Measurements from ENCODE around the gene B3GAT1. TPM values are rescaled to one million over a fixed set of nuclear protein-coding genes. Genes with fewer than 3 reads are reported as not detected.
A peak's percentile ranks its signal among the peaks of the same experiment; 100 is the strongest.
"Not testable (repeated sequence)": the region's sequence is repeated elsewhere in the genome, so short reads cannot be mapped to it uniquely, and the experiment has no call there.

Gene B3GAT1
- total RNA-seq, 2 donors from 2014 or later: 0.17 to 0.18 TPM

DNA sequence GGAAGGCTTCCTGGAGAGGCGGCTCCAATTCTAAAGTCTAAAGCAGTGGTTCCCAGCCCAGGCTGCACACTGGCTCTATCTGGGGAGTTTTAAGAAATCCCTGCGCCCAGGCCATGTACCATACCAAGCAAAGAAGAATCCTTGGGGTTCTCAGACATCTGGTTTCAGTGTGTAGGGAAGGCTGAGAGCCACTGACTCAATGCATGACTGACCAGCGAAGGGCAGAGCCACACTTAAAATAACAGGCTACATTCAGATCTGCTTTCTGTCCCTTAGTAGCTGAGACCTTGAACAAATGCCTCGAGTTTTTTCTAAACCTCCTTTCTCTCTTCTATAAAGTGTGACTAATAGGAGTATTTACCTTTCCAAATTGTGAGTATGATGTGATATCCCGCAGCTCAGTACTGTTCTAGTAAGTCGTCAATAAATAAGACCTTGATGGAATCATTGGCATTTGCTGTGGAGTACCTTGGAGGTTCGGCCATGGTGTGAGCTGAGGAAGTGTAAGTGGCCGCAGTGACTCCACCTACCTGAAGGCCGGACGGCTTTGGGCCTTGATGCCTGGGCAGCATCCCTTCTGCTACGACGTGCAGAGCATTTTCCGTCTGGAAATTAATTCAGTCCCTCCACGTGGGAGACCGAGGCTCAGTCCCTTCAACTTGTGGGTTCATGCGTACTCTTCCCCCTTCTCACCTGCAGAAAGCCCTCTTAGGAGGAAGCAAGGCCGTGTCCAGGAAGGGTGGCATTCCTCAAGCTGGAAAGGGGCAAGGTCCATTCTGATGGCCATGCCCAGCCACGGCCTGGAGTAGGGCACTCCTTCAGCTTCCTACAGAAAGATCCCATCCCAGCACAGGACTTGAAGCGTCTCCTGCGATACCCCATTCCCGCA lies 55.1 kb downstream of the B3GAT1 start:
- Mint-ChIP-seq H3K4me1 (peaks cover 10% of the 10 kb centered on the region), H3K27me3 (peaks cover 17% of the 10 kb centered on the region), H3K4me3 (no peak overlapping the region), H3K36me3 (ENCODE audit: low read depth) (peaks cover 1% of the 10 kb centered on the region), H3K27ac (no peak overlapping the region)
- ATAC-seq (no peak), DNase-seq (no peak)
- no peaks in the 10 kb centered on the region for H3K9me3 ChIP-seq (ENCODE audit: control insufficient read depth, low read length, poor library complexity, severe bottlenecking)

DNA sequence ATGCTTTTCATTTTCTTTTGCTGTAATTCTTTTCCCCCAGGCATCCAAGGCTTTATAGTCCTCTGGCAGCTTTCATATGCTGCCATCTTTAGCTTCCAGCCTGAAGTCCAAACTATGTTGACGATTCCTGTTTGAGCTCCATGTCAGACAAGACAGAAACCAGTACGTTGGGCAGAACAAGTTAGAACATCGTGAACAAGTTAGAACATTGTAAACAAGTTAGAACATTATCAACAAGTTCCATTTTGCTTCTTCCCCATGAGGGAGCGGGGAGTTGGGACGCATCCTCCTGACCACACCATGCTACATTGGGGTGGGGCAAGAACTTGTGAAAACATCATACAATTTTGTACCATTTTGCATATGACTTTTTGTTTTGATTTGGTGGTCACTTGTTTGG lies 56.4 kb downstream of the B3GAT1 start:
- no peak overlapping the region for H3K27ac Mint-ChIP-seq
- ATAC-seq (no peak), DNase-seq (no peak)
- H3K27me3 Mint-ChIP-seq: peaks cover 9% of the 10 kb centered on the region
- H3K36me3 Mint-ChIP-seq (ENCODE audit: low read depth): no peaks in the 10 kb centered on the region
- no peaks in the 10 kb centered on the region for H3K9me3 ChIP-seq (ENCODE audit: control insufficient read depth, low read length, poor library complexity, severe bottlenecking)
- no peak overlapping the region for H3K4me3 Mint-ChIP-seq
- peaks cover 8% of the 10 kb centered on the region for H3K4me1 Mint-ChIP-seq

DNA sequence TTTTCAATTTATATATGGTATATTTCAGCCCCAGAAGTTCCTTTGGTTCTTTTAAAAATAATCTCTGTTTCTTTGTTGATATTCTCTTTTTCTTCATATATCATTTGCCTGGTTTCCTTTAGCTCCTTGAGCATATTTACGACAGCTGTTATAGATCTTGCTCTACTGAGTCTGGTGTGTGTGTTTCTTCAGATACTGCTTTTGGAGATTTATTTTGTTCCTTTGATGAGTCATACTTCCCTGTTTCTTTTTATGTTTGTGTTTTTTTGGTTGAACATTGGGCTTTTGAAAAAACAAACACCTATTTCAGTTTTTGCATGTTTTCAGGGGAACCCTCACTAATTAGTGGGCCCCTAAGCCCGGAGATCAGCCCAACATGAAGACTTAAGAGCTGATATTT lies 56.9 kb downstream of the B3GAT1 start:
- peaks cover 9% of the 10 kb centered on the region for H3K27me3 Mint-ChIP-seq
- DNase-seq (no peak), ATAC-seq (no peak)
- no peaks in the 10 kb centered on the region for H3K9me3 ChIP-seq (ENCODE audit: control insufficient read depth, low read length, poor library complexity, severe bottlenecking)
- peaks cover 8% of the 10 kb centered on the region for H3K4me1 Mint-ChIP-seq
- H3K36me3 Mint-ChIP-seq (ENCODE audit: low read depth): no peaks in the 10 kb centered on the region
- no peak overlapping the region for H3K27ac Mint-ChIP-seq
- no peak overlapping the region for H3K4me3 Mint-ChIP-seq

DNA sequence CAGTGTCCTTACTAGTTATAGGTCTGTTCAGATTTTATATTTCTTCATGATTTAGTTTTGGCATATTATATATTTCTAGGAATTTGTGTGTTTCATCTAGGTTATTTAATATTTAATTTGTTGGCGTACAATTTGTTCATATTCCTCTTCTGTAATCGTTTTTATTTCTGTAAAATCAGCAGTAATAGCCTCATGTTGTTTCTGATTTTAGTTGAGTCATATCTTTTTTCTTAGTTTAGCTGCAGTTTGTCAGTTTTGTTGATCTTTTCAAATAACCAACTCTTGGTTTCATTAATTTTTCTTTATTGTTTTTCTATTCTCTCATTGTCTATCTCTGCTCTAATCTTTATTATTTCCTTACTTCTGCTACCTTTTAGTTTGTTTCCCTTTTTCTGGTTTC lies 59.9 kb downstream of the B3GAT1 start:
- H3K27ac Mint-ChIP-seq: no peak overlapping the region
- DNase-seq (no peak), ATAC-seq (no peak)
- H3K36me3 Mint-ChIP-seq (ENCODE audit: low read depth): no peaks in the 10 kb centered on the region
- peaks cover 16% of the 10 kb centered on the region for H3K4me1 Mint-ChIP-seq
- H3K4me3 Mint-ChIP-seq: no peak overlapping the region
- H3K9me3 ChIP-seq (ENCODE audit: control insufficient read depth, low read length, poor library complexity, severe bottlenecking): no peaks in the 10 kb centered on the region
- H3K27me3 Mint-ChIP-seq: no peaks in the 10 kb centered on the region

DNA sequence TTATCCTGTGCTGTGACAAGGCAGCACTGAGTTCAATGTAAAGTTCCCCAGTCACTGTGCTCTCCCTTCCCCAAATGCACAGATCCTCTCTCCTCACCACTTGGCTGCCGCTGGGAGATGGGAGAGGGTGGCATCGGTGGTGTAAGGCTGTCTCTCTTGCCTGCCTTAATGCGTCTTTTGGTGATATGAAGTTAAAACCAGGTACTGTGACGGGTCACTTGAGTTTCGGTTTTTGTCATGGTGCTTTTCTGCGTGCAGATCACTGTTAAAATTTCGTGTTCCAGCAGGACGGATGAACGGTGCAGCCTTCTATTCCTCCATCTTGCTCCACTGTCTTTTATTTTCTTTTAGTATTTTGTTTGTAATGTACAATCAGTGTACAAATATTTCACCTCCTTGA lies 61.7 kb downstream of the B3GAT1 start:
- DNase-seq (no peak), ATAC-seq (no peak)
- H3K4me3 Mint-ChIP-seq: no peak overlapping the region
- H3K27me3 Mint-ChIP-seq: no peaks in the 10 kb centered on the region
- H3K4me1 Mint-ChIP-seq: peaks cover 16% of the 10 kb centered on the region
- no peaks in the 10 kb centered on the region for H3K9me3 ChIP-seq (ENCODE audit: control insufficient read depth, low read length, poor library complexity, severe bottlenecking)
- no peaks in the 10 kb centered on the region for H3K36me3 Mint-ChIP-seq (ENCODE audit: low read depth)
- peak overlapping the region; percentile 2 for H3K27ac Mint-ChIP-seq

DNA sequence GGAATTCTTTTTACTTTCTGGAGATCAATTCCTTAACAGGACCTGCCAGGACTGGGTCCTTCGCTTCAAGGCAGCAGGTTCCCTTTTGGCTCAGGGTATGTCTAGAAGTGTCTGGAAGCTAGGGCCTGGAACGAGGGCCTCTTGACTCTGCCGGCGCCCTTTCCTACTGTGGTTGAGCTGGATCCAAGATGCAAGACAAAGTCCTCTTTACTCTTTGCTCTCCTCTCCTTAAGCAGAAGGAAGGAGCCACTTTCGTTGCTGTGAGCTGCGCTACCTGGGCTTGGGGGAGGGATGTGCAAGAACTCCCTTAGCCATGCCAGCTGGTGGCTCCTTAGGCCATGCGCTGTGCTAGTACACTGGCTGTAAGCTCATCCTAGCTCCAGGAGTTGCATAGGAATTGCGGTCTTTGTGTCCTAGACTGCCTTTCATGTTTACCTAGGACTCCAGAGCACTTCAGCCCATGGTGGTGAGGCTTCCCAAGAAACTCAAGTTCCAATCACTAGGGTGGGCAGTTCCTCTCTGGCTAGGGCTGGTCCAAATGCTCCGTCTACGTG lies 62.2 kb downstream of the B3GAT1 start:
- Mint-ChIP-seq H3K4me1 (peaks cover 16% of the 10 kb centered on the region), H3K27me3 (no peaks in the 10 kb centered on the region), H3K4me3 (no peak overlapping the region), H3K27ac (peak overlapping the region; percentile 5), H3K36me3 (ENCODE audit: low read depth) (no peaks in the 10 kb centered on the region)
- H3K9me3 ChIP-seq (ENCODE audit: control insufficient read depth, low read length, poor library complexity, severe bottlenecking): no peaks in the 10 kb centered on the region
- ATAC-seq (no peak), DNase-seq (no peak)

DNA sequence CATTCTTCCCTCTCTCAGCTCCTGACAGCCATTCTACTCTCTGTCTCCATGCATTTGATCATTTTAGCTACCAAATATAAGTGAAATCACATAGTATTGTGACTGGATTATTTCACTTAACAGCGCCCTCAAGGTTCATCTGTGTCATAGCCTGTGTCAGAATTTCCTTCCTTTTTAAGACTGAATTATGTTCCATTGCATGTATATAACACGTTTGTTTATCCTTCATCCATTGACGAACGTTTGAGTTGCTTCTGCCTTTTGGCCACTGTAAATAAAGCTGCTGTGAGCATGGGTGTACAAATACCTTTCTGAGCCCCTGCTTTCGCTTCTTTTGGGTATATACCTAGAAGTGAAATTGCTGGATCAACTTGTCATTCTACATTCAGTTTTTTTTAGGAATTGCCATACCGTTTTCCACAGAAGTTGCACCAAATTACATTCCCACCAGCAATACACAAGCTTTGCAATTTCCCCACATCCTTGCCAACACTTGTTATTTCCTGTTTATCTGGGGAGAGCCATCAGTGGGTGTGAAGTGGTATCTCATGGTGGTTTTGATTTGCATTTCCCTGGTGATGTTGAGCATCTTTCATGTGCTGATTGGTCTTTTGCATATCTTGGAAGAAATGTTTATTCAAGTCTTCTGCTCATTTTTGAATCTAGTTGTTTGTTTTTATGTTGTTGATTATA lies 62.8 kb downstream of the B3GAT1 start:
- no peaks in the 10 kb centered on the region for H3K9me3 ChIP-seq (ENCODE audit: control insufficient read depth, low read length, poor library complexity, severe bottlenecking)
- no peaks in the 10 kb centered on the region for H3K36me3 Mint-ChIP-seq (ENCODE audit: low read depth)
- peaks cover 16% of the 10 kb centered on the region for H3K4me1 Mint-ChIP-seq
- no peaks in the 10 kb centered on the region for H3K27me3 Mint-ChIP-seq
- DNase-seq (no peak), ATAC-seq (peak; percentile 66)
- no peak overlapping the region for H3K4me3 Mint-ChIP-seq
- peak overlapping the region; percentile 5 for H3K27ac Mint-ChIP-seq

DNA sequence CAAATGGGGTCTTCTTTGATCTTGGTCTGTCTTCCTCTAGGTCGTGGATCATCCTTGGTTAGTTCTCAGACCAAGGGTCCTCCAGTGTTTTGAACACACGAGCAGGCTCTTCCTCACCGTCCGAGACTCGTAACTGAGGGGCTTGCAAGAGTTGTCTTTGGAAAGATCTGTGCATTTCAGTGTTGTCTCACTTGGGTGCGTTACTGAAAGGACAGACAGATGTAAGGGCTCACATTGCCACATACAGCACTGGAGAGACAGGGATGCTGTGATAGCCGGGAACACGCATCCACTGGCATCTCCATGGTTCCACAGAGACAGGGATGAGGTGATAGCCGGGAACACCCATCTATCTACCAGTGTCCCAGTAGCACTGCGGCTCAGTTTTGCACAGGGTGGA lies 64.6 kb downstream of the B3GAT1 start:
- no peaks in the 10 kb centered on the region for H3K9me3 ChIP-seq (ENCODE audit: control insufficient read depth, low read length, poor library complexity, severe bottlenecking)
- no peak for ATAC-seq
- no peak overlapping the region for H3K27ac Mint-ChIP-seq
- no peaks in the 10 kb centered on the region for H3K36me3 Mint-ChIP-seq (ENCODE audit: low read depth)
- no peaks in the 10 kb centered on the region for H3K27me3 Mint-ChIP-seq
- peaks cover 16% of the 10 kb centered on the region for H3K4me1 Mint-ChIP-seq
- no peak overlapping the region for H3K4me3 Mint-ChIP-seq
- no peak for DNase-seq

DNA sequence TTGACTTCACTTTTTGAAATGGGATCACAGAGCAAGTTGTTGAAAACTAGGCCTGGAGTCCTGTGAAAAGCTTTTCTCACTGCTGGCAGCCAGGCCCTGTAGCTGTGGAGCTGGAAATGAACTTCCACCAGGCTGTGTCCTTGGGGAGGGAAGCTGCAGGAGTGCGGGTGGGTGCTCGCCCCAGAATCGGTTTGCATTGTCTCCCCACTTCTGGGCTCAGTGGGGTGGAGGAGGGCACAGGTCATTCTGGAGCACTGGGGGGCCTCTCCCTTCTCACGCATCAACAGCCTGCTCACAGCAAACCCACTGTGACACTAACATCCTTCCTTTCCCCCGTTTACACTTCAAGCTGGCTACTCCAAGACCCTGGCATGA lies 65.1 kb downstream of the B3GAT1 start:
- no peaks in the 10 kb centered on the region for H3K27me3 Mint-ChIP-seq
- ATAC-seq (no peak), DNase-seq (no peak)
- no peaks in the 10 kb centered on the region for H3K36me3 Mint-ChIP-seq (ENCODE audit: low read depth)
- H3K27ac Mint-ChIP-seq: no peak overlapping the region
- H3K4me1 Mint-ChIP-seq: peaks cover 16% of the 10 kb centered on the region
- H3K4me3 Mint-ChIP-seq: no peak overlapping the region
- no peaks in the 10 kb centered on the region for H3K9me3 ChIP-seq (ENCODE audit: control insufficient read depth, low read length, poor library complexity, severe bottlenecking)

DNA sequence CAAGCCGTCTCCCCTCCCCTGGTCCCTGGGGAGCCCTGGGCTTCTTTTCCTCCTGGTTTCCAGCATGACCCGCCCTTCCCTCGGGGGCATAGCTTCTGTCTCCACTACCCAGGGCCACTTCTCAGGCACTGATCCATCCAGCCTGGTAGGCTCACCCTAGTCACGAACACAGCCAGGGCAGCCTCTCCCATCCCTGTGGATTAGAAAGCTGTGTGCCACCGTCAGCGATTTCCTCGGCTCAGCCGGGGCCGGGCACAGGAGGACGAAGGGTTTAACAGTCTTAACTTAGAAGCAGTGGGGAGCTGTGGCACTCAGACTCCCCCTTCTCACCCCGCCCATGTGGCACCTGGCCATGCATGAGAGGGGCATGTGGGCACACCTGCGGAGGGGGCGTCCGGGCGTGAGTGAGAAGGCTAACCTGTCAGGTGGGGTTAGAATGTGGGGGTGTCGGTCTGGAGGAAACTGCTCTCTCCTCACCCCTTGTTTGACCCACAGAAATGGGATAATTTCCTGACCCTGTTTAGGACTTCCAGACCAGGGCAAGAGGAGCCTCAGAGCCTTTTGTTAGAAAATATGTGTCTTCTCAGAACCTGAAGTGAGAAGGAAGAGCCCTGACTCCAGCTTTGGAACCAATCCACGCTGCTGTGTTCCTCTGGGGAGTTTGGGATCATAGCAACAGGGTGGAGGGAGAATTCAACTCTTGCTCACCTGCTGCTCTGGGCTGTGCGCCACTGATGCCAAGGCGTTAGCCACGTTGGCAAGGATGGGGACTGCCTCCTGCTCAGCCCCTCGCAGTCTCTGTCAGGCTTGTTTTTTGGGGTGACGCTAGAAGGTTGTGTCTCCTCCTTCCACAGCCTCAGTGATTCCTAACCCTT lies 65.7 kb downstream of the B3GAT1 start:
- Mint-ChIP-seq H3K4me3 (no peak overlapping the region), H3K36me3 (ENCODE audit: low read depth) (no peaks in the 10 kb centered on the region), H3K27me3 (no peaks in the 10 kb centered on the region), H3K4me1 (peaks cover 16% of the 10 kb centered on the region), H3K27ac (no peak overlapping the region)
- no peaks in the 10 kb centered on the region for H3K9me3 ChIP-seq (ENCODE audit: control insufficient read depth, low read length, poor library complexity, severe bottlenecking)
- ATAC-seq (no peak), DNase-seq (no peak)

DNA sequence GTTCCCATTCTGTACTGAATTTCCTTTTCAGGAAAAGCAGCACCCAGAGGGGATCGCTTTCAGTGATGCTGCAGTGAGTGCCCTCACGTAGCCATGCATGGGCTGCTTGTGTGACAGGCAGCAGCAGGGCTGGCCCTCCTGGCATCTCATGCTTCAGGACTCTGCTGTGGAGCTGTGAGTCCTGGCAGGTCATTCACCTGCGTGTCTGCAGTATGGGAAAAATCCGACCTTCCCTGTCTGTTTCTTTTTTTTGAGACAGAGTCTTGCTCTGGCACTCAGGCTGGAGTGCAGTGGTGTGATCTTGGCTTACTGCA lies 66.8 kb downstream of the B3GAT1 start:
- H3K36me3 Mint-ChIP-seq (ENCODE audit: low read depth): no peaks in the 10 kb centered on the region
- ATAC-seq: no peak
- H3K27me3 Mint-ChIP-seq: no peaks in the 10 kb centered on the region

DNA sequence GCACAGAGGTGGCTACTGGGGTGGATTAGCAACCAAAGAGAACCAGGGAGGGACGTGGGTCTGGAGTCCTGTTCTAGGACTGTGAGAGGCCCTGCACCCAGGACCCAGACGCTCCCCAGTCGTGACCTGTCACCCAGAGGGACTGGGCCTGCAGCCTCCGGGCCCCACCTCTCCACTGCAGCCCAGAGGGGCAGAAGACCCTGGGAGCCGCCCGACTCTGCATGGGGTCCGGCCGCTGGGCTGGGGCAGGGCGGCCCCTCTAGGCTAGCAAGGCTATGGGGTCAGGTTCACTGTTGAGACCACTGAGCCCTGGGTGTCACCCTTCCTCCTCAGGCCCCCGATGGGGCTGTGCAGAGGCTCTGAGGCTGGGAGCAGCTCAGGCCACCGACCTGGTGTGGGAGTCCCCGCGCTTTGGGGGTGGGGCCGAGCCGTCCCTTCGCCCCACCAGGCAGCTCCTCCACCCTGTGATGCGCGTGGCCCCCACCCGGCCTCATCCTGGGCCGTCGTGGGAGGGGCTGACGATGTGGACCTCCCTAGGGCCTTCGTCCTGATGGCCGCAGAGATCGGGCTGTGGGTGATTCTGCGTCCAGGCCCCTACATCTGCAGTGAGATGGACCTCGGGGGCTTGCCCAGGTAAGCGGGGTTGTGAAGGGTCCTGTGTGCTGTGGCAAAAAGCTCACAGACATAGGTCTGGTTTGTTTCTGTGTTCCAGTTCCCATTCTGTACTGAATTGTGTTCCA lies 67.4 kb downstream of the B3GAT1 start:
- not testable (repeated sequence) for ATAC-seq; H3K4me1 Mint-ChIP-seq; H3K4me3 Mint-ChIP-seq; H3K36me3 Mint-ChIP-seq (ENCODE audit: low read depth); H3K9me3 ChIP-seq (ENCODE audit: control insufficient read depth, low read length, poor library complexity, severe bottlenecking); H3K27me3 Mint-ChIP-seq; DNase-seq
- H3K27ac Mint-ChIP-seq: peak overlapping the region; percentile 51

More for the DNA sequence above, 66.8 kb downstream of the B3GAT1 start:
- Mint-ChIP-seq H3K27ac (no peak overlapping the region), H3K4me3 (no peak overlapping the region), H3K4me1 (peaks cover 14% of the 10 kb centered on the region)
- no peak for DNase-seq
- no peaks in the 10 kb centered on the region for H3K9me3 ChIP-seq (ENCODE audit: control insufficient read depth, low read length, poor library complexity, severe bottlenecking)

Data from T-helper 17 cell (primary cell).